GM18520 (cell line): ENCODE measurements around the gene CD247.

Experiments used
- ATAC-seq: cut with Tn5 transposase; IDR thresholded peaks from one replicate; pipeline ENCODE4 v1.9.1; 2021; ENCODE audit not compliant: unreplicated experiment

CD247 gene

DNA sequence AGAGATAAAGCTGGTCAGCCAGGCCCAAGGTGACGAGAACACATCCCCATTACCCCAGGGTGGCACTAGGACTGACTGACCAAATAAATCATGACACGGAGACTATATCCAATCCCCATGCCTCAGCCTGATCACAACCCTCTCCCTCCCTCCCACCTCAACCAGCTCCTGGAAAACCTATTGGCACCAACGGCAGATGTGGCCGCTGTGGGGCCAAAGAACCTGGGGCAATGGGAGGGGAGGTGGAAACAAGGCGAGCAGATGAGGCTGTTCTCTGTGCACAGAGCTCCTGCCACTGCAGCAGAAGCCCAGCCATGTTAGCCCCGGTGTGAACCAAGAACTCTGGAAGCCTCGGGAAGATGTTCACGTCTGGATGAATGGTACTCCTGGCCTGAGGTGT, 77.6 kb downstream of the CD247 start:
- no peak for ATAC-seq

DNA sequence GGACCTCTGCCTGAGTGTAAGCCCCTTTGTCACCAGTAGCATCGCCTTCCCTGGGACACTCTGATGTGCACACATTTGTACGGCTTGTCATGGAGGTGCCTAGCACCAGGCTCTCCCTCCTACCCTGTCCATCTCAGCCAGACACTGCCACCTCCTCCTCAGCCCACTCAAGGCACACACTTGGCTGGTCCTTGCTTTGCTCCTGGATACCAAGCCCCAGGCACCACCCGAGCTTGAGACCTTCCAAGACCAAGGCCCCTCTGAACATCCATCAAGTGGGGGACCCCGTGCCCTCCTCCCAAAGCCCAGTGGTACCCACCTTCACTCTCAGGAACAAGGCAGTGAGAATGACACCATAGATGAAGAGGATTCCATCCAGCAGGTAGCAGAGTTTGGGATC, 78.0 kb downstream of the CD247 start:
- no peak for ATAC-seq

DNA sequence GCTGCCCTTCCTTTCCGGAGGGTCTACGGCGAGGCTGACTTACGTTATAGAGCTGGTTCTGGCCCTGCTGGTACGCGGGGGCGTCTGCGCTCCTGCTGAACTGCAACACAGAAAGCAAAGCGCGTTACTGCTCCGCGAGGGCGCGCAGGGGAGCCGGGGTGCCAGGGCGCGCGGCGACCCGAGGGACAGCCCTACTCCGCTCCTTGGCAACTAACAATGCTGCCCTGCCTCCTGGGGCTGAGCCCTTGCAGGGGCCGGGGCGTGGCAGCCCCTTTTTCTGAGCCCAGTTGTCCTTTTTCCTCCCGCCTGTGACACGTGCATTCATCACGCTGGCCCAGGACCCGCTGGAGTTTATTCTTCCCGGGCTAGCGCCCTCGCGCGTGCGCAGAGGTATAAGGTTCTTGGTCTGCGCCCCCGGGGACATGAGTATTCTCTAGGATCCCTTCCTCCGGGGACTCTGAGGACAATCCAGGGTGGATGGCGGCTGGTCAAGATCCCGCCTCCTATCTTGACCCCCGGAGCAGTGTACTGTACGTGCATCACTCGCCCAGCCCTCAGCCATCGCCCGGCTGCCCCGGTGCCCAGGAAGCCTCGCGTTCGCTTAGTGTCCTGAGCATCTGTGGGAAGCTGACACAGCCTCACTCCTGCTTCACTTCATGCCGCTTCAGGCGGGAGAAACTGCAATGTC, 78.9 kb downstream of the CD247 start:
- ATAC-seq: no peak

DNA sequence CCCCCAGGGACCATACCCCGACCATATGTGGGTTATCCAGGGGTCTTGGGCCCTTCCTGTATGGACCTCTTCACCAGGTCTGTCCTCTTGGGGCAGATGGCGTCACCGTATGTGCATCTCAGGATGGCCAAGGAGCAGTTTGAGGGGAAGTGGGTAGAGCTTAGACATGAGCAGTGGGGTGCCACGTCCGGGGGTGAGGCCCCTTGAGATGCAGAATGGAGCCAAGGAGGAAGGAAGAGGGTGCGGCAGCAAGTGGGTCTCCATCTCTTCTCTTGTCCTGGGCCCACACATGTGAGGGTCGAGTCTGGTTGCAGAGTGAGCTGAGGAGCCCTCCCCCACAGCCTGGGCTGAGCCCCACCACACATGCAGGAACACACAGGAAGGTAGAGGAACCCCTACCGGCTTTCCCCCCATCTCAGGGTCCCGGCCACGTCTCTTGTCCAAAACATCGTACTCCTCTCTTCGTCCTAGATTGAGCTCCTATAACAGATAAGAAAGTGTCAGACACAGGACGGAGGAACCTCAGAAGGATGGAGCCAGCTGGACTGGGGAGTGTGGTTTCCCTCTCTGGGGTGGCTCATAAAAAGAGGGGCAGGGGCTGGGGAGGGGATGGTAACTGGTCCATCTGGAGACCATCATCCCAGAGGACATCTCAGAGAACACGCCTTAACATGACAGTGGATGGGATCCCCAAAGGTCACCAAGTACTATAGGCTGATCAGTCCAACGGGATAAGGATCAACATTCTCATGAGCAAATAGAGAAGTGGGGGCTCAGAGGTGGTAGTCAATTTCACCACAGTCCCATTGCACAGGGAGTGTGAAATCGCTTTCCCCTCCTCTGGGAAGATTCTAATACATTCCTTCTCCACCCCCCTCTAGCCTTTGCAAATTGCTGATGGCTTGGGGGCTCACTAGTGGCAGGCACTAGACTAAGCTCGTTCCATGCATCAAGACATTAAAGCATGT, 79.9 kb downstream of the CD247 start:
- ATAC-seq: no peak

DNA sequence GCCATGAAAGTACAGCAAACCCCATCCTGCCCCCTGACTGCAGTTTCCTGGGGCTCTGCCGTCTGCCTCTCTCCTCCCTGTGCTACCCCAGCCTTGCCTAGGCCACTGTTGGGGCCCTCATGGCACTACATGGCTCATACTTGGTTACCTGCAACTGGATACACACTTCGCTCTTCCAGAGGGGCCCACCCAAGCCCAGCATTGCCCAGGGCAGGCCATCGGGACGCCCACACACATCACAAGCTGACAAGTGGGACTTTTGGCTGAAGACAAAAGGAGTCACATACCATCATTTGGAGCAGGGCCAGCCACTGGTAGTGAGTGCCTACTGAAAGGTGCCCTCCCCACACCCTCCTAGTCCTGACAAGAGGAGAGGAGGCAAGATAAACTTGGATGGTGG, 82.8 kb downstream of the CD247 start:
- no peak for ATAC-seq

DNA sequence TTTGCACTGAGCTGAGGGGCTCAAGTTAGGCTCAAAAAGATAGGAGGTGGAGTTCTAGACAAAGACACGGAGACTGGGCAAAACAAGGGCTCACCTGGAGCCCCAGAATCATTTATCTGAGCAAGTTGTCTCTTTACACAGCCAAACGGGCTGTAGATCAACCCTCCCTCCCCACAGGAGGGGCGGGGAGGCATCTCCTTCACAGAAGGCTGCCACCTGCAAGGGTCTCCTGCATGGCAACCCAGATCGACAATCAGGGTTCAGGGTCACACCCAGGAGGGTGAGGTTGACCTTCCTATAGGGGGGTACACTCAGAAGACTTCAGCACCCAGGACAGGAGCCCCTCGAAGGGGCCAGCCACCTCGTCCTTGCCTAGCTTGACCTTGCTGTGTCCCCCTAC, 84.0 kb downstream of the CD247 start:
- no peak for ATAC-seq

GRCh38 chr1:167433884-167434283, 84.4 kb downstream of the CD247 start:
- no peak for ATAC-seq

DNA sequence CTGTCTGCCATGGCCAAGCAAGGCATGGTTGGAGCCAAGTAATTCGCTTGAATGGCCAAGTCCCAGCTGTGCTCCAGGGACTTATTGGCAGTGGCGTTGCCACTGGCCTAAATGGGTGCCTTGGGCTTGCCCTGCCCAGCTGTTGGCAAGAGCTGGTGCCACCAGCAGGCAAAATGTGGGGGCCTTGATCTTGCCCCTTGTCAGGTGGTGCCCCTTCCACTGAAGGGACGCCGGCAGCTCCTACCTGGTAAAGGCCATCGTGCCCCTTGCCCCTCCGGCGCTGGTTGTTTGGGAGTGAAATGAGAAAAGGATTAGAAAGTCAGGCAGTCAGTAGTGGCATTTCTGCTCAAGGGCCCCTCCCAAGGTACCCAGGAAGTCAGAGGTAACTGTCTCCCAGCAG, 85.5 kb downstream of the CD247 start:
- ATAC-seq: no peak

- ATAC-seq: no peak
These were observed 86.2 kb downstream of the CD247 start for GRCh38 chr1:167431909-167432650.

DNA sequence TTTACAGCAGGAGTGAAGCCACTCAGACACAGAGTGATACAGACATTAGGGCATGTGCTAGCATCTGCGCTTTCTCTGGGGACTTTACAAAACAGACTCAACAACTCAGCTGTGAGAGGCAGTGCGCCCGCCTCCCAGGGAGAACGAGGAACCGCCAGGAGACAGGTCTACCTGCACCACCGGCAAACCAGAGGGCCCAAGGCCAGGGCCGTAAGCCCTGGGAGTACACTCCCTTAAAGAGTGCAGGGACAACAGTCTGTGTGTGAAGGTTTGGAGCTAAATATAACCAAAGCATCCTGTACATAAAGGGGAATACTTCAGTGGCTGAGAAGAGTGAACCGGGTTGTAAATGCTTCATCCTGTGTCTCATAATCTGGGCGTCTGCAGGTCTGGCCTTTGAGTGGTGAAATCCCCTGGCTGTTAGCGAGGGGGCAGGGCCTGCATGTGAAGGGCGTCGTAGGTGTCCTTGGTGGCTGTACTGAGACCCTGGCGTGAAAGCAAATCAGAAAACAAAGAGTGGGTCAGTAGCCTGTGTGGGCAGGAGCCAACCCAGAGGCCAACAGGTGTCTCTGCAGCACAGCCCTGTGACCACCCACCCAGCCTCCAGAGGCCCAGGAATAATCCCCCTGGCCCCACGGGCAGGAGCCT, 86.9 kb downstream of the CD247 start:
- peak; percentile 22 for ATAC-seq

DNA sequence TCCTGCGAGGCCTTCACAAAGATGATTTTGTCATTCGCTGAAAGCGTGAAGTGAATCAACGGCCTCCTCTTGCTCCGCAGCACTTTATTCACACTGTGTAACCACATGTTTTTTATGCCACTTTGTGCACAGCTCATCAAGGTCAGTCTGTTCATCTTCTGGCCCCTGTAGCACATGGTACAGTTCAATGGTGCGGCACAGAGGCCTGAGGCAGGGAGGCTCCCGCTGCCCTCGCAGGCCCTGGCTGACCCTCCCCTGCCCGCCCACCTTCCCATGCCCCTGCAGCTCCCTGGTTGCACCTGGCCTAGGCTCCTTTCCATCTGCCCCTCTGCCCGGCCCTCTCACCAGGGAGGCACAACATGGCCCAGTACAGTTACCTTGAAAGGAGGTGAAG, 87.5 kb downstream of the CD247 start:
- peak; percentile 24 for ATAC-seq

DNA sequence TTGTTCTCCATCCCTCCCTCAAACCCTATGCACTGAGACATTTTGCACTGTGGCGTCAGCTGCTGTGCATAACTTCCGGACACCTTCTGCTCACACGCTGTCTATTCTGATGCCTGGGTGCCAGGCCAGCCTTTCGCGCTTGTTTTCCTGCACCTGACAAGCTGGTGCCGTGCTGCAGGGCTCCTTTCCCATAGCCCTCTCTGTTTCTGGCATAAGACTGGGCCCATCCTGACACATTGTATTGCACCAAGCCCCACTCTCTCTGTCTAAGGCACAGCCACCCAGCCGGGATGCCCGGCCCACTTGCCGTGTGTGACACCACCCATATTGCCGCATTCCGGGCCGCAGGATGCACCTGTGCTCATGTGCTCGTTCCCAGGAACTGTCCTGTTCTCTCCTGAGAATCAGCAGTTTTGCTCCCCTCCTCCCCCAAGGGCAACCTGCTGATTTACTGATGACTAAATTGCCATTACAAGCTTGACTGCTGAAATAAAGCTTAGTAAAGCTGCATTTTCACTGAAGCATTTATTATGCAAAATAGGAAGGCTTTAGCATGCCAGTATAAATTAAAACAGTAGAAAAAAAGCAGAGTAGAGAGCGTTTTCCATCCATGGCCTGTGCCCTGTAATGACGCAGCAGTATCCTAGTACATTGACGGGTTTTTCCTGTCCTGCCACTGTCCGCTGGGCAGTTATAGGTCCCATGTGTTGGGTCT, 88.0 kb downstream of the CD247 start:
- peak; percentile 24 for ATAC-seq

DNA sequence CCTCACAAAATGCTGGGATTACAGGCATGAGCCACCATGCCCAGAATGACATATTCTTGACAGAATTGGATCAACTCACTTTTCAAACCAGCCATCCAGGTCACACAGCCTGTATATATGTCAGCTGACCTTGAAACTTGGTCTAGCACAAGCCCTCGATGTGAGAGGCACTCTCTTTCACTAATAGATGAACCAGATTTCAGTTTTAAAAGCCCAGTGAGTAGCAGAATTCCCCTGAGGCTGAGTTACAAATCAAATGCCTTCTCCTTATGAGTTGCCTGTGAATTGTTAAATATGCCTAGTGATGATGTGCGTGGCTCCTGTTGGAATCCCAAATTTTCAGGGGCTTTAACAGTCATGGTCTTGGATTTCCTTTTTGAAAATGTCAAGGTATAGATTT, 88.7 kb downstream of the CD247 start:
- ATAC-seq: no peak

- ATAC-seq: no peak
These were observed 89.9 kb downstream of the CD247 start for GRCh38 chr1:167428395-167428794.

- ATAC-seq: no peak
These were observed 90.5 kb downstream of the CD247 start for GRCh38 chr1:167427848-167428247.

GRCh38 chr1:167426716-167427115, 91.6 kb downstream of the CD247 start:
- no peak for ATAC-seq

DNA sequence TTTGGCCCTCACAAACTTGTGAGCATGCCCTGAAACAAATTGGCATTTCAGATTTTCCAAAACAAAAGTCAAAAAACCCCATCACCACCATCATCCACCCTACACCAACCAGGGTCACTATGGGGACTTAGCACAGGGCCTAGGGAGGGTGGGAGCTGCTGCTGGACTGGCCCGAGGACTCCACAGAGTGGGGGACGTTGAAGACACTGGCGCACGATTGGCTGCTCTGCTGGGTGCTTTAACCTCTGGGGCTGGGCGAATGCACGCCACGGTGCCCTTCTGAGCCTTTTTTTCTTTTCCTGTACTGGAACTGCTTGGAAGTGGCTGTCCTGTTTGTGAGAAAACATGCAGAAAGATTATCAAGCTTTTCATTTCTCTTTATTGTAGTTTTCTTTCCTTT, 92.8 kb downstream of the CD247 start:
- no peak for ATAC-seq

GRCh38 chr1:167423684-167424619, 94.4 kb downstream of the CD247 start:
- no peak for ATAC-seq

DNA sequence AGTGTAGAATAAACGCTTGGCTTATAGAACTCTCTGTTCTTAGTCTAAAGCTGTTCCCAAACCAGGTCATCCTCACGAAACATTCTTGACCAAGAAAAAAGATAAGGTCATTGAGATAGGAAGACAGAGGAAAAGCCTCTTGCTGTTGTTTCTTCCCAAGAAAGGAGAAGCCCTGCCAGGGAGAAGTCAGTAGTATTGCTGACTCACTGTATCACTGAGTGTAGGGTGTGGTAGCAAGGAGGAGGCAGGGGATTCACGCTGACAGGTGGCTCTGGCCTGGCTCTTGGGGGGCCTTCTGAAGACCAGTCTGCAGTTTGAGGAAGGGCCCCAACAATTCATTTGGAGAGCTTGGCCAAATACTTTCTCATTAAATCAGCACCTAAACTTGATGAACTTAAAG, 97.8 kb downstream of the CD247 start:
- no peak for ATAC-seq
